HFF-Myc (cell line): ENCODE results near the gene RIMS4.
"Not testable (repeated sequence)": the region's sequence is repeated elsewhere in the genome, so short reads cannot be mapped to it uniquely, and the experiment has no call there.

ENCODE experiments used
- DNase-seq: peaks from one replicate; pipeline ENCODE4 v3.0.0-alpha.2; 2011; ENCODE audit warnings: low read depth; ENCODE audit errors: extremely low read depth
- H3K4me3 ChIP-seq: replicated peaks from 2 replicates; pipeline ENCODE4 v1.5.1; 2011; ENCODE audit warnings: low read depth, mild to moderate bottlenecking, control low read depth, low read length
- TF ChIP-seq, protein P1 (sequence below): IDR thresholded peaks from 2 replicates; pipeline ENCODE4 v1.5.1; 2012; ENCODE audit warnings: mild to moderate bottlenecking, low read depth, low read length, control low read depth; ENCODE audit errors: missing control alignments

The RIMS4 gene

GRCh38 chr20:44769481-44769863 lies 40.9 kb downstream of the RIMS4 start:
- no peak overlapping the region for H3K4me3 ChIP-seq
- TF ChIP-seq, protein P1, sequence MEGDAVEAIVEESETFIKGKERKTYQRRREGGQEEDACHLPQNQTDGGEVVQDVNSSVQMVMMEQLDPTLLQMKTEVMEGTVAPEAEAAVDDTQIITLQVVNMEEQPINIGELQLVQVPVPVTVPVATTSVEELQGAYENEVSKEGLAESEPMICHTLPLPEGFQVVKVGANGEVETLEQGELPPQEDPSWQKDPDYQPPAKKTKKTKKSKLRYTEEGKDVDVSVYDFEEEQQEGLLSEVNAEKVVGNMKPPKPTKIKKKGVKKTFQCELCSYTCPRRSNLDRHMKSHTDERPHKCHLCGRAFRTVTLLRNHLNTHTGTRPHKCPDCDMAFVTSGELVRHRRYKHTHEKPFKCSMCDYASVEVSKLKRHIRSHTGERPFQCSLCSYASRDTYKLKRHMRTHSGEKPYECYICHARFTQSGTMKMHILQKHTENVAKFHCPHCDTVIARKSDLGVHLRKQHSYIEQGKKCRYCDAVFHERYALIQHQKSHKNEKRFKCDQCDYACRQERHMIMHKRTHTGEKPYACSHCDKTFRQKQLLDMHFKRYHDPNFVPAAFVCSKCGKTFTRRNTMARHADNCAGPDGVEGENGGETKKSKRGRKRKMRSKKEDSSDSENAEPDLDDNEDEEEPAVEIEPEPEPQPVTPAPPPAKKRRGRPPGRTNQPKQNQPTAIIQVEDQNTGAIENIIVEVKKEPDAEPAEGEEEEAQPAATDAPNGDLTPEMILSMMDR, result no peak
- no peak for DNase-seq

DNA sequence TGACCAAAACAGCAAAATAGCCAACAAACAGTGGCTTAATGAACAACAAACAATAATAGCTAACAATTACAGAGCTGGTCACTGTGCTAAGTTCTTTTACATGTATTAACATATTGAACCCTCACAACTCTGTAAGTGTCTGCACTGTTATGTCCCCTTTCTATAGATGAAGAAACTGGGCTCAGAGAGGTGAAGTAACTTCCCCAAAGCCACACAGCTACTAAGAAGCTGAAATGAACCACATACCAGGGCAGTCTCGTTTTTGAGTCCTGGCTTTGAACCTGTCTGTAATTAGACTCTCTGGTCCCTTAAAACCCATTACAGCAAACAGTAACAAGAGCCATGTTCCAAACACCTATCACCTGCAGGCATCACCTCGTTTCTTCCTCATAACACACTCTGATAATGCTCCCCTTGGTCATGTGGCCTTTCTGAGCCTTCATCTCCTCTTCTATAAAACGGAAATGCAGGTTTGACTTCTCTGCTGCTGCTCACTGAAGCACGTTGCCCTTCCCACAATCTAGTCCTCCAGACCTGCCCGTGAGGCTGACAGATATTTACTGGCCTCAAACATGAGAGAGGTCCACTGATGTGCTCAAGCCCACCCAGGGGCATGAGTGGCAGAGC lies 41.4 kb downstream of the RIMS4 start:
- DNase-seq, result no peak
- TF ChIP-seq, protein P1, result no peak
- no peak overlapping the region for H3K4me3 ChIP-seq

- TF ChIP-seq, protein P1, result no peak
- H3K4me3 ChIP-seq, result no peak overlapping the region
- DNase-seq, result no peak
Observed at GRCh38 chr20:44768256-44768655, 42.1 kb downstream of the RIMS4 start.

GRCh38 chr20:44765701-44766347 lies 44.5 kb downstream of the RIMS4 start:
- no peak overlapping the region for H3K4me3 ChIP-seq
- TF ChIP-seq, protein P1, result no peak
- no peak for DNase-seq

DNA sequence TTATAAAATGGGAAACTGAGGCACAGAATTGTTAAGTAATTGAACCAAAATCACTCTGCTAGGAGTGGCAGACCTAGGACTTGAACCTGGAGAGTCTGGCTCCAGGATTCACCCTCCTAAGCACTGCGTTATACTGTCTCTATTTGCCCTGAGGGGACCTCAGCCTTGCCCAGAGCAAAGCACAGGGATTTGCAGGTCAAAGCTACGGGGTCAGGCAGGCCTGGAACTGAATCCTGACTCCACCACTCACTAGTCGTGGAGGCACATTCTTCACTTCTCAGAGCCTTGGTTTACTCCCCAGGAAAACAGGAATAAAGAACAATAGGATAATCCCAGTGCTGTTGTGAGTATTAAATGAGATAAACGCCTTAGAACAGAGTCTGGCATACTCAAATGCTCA lies 45.3 kb downstream of the RIMS4 start:
- DNase-seq, result no peak
- TF ChIP-seq, protein P1, result no peak
- H3K4me3 ChIP-seq, result no peak overlapping the region

DNA sequence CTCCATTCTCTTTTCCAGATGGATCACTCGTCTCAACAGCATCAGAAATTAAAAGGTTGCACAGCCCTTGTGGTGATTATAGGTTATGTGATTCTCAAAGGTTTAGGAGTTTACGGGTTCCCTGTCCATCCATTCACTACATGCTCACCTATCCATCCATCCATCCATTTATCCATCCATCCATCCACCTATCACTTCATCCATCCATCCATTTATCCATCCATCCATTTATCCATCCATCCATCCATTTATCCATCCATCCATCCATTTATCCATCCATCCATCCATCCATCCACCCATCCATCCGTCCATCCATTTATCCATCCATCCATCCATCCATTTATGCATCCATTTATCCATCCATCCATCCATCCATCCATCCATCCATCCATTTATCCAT lies 46.5 kb downstream of the RIMS4 start:
- not testable (repeated sequence) for DNase-seq, H3K4me3 ChIP-seq

- no peak for DNase-seq
- TF ChIP-seq, protein P1, result no peak
- no peak overlapping the region for H3K4me3 ChIP-seq
Observed at GRCh38 chr20:44762466-44763140, 47.7 kb downstream of the RIMS4 start.
